Measurements from ENCODE around the gene RUNX2. TPM values are rescaled to one million over a fixed set of nuclear protein-coding genes. Genes with fewer than 3 reads are reported as not detected.
"Not testable (repeated sequence)": the region's sequence is repeated elsewhere in the genome, so short reads cannot be mapped to it uniquely, and the experiment has no call there.

The RUNX2 gene
- total RNA-seq, 3 donors from 2014 or later, result 26.5 to 37.0 (median 31.0) TPM

DNA sequence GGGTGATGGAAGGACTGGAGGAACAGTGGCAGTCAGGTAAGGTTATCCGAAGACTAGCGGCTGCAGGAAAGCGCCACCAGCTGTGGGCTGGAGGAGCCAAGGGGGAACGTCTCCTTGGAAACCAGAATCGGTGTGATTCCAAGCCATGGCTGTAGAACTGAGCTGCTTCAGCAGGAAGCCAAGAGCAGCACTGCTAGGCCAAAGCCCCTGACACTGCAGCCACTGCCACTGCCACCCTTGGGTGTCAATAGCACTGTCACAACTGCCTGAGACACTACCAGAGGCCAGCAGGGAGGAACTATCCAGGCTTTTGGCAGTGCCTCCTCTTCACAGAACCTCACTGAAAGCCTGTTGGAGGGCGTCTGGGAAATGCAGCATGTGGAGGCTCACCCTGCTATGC is 339.2 kb downstream of the RUNX2 start:
- Mint-ChIP-seq H3K4me3 (no peak overlapping the region), H3K36me3 (ENCODE audit: insufficient read depth) (no peaks in the 10 kb centered on the region), H3K27me3 (ENCODE audit: low read depth) (peaks cover 20% of the 10 kb centered on the region), H3K4me1 (ENCODE audit: low read depth) (peaks cover 22% of the 10 kb centered on the region), H3K9me3 (no peaks in the 10 kb centered on the region)
- ATAC-seq (no peak), DNase-seq (no peak)

DNA sequence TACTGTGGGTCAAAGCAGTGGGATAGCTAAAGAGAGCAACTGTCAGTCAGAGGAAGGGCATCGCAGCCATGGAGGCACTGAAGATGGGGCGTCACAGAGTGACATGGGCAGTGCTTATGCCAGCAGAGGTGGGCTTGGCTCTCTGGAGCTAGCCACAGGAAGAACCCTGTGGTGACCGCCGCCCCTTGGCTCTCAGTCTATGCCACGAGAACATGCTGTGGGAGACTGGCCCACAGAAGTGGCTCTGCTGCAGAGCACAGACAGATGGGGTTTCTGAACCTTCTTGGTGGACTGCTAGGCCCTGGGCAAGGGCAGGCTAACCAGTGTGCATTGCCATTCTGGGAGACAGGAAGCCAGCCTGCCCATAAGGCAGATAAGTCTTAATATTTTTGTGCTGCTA is 339.6 kb downstream of the RUNX2 start:
- Mint-ChIP-seq H3K9me3 (no peaks in the 10 kb centered on the region), H3K4me3 (no peak overlapping the region), H3K27me3 (ENCODE audit: low read depth) (peaks cover 16% of the 10 kb centered on the region), H3K4me1 (ENCODE audit: low read depth) (peaks cover 21% of the 10 kb centered on the region), H3K36me3 (ENCODE audit: insufficient read depth) (no peaks in the 10 kb centered on the region)
- ATAC-seq, result no peak
- DNase-seq, result no peak

DNA sequence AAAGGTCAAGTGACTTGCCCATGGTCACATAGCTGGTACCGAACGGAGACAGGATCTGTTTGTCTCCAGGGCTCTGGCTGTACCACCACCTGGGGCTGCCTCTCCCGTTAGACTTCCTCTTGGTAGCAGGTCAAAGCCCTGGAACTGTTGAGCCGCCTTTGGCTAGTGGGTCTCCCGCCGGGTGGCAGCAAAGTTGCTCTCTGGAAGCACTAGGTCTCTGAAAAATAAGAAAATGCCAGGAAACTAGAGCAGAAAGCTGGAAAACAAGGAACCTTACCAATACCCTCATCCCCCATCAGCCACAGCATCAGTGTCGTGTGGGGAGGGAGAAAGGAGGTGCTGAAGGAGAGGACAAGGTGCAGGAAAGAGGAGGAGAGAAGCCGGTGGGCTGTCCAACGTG is 340.6 kb downstream of the RUNX2 start:
- Mint-ChIP-seq H3K27me3 (ENCODE audit: low read depth) (peaks cover 14% of the 10 kb centered on the region), H3K9me3 (no peaks in the 10 kb centered on the region), H3K36me3 (ENCODE audit: insufficient read depth) (no peaks in the 10 kb centered on the region), H3K4me1 (ENCODE audit: low read depth) (peaks cover 18% of the 10 kb centered on the region), H3K4me3 (no peak overlapping the region)
- no peak for ATAC-seq
- no peak for DNase-seq

DNA sequence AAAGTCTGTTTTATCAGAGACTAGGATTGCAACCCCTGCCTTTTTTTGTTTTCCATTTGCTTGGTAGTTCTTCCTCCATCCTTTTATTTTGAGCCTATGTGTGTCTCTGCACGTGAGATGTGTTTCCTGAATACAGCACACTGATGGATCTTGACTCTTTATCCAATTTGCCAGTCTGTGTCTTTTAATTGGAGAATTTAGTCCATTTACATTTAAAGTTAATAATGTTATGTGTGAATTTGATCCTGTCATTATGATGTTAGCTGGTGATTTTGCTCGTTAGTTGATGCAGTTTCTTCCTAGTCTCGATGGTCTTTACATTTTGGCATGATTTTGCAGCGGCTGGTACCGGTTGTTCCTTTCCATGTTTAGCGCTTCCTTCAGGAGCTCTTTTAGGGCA is 345.0 kb downstream of the RUNX2 start:
- H3K4me1 Mint-ChIP-seq (ENCODE audit: low read depth), result peaks cover 25% of the 10 kb centered on the region
- not testable (repeated sequence) for ATAC-seq; H3K27me3 Mint-ChIP-seq (ENCODE audit: low read depth); H3K4me3 Mint-ChIP-seq; H3K36me3 Mint-ChIP-seq (ENCODE audit: insufficient read depth); DNase-seq; H3K9me3 Mint-ChIP-seq

DNA sequence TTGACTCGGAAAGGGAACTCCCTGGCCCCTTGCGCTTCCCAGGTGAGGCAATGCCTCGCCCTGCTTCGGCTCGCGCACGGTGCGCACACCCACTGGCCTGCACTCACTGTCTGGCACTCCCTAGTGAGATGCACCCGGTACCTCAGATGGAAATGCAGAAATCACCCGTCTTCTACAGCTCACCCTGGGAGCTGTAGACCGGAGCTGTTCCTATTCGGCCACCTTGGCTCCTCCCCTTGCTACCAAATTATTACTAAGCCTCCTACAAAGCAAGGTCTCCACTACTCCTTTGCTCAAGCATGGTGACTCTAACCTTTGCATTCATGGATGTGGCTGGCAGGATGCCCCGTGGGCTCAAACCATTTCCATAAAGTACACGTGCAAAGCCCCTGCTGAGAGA is 347.0 kb downstream of the RUNX2 start:
- not testable (repeated sequence) for H3K36me3 Mint-ChIP-seq (ENCODE audit: insufficient read depth); DNase-seq; H3K27me3 Mint-ChIP-seq (ENCODE audit: low read depth); H3K9me3 Mint-ChIP-seq; ATAC-seq; H3K4me3 Mint-ChIP-seq
- H3K4me1 Mint-ChIP-seq (ENCODE audit: low read depth), result peaks cover 33% of the 10 kb centered on the region

DNA sequence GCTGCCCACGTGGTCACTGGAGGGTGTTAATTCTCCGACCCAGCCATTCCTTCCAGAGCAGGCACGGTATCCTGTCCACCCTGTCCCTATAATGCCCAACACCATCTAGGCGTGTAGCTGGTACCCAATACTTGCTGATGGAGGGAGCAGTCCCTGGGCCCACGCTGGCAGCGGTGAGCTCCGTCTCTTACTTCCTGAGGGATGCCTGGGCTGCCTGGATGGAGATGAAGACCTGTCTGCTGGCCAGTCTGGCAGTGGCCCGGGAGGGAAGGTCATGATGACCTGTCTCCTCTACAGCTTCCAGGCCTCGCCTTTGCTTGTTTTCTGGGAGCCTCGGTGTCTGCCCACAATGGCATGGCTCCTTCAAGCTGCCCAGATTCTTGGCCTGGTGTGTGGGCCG is 347.5 kb downstream of the RUNX2 start:
- Mint-ChIP-seq H3K9me3 (no peaks in the 10 kb centered on the region), H3K4me1 (ENCODE audit: low read depth) (peaks cover 33% of the 10 kb centered on the region), H3K4me3 (no peak overlapping the region), H3K36me3 (ENCODE audit: insufficient read depth) (no peaks in the 10 kb centered on the region), H3K27me3 (ENCODE audit: low read depth) (no peaks in the 10 kb centered on the region)
- no peak for DNase-seq
- ATAC-seq, result no peak

DNA sequence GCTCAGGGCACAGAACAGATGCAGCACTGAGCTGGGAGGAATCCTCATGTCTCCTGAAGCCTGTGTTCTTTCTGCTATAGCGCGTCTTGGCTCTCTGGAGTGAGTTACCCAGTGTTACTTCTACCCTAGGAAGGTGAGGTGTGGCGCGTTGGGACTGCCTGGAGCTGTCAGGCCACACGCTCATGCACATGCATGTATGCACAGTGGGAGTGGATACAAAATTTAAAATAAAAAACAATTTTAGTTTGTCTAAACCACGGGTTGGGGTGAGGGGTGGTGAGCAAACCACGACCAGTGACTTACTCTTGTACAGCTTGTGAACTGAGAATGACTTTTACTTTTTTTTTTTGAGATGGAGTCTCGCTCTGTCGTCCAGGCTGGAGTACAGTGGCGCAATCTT is 348.2 kb downstream of the RUNX2 start:
- H3K27me3 Mint-ChIP-seq (ENCODE audit: low read depth), result no peaks in the 10 kb centered on the region
- no peak overlapping the region for H3K4me3 Mint-ChIP-seq
- no peaks in the 10 kb centered on the region for H3K36me3 Mint-ChIP-seq (ENCODE audit: insufficient read depth)
- H3K4me1 Mint-ChIP-seq (ENCODE audit: low read depth), result peaks cover 33% of the 10 kb centered on the region
- no peak for DNase-seq
- H3K9me3 Mint-ChIP-seq, result no peaks in the 10 kb centered on the region
- ATAC-seq, result peak in 1 of 2 donors; percentile 24

DNA sequence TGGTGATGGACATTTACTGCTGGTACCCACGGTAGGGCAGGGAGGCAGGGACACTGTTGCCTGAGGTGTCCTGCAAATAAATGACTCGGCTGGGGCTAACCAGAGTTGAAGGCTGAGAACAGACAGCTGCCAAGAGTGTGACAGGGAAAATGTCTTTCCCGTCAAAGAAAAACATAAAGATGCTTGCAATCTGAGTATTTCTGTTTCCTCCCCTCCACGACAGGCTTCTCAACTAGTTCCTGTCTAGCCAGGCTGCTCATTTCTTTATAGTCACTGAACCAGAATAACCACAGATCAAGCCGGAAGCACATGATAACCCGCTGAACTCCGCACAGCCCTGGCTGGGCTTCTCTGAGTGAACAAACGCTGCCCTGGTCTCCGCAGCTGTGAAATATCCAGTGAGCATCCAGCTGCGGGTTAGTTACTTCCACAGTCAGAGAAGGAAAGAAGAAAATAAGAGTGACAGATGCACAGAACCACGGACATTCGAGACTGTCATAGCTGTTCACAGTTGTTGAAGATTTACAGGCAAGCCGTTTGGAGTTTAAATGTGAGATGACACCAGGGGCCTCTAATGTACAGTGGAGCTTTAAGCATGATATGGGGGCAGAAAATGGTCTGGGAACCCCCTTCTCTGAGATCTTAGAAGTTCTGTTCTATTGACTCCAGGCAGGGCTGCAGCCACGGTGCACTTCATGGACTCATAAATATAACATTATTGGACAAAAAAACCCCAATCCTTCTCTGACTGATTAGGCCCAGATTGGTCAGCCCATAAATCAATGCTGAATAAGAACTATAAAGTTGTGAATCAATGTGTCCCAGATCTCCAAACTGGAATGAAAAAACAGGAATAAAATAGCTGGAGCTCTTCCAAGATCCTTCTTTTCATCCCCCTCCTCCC is 349.5 kb downstream of the RUNX2 start:
- ATAC-seq (peak; percentile 84 to 86), DNase-seq (no peak)
- Mint-ChIP-seq H3K4me1 (ENCODE audit: low read depth) (peaks cover 40% of the 10 kb centered on the region), H3K36me3 (ENCODE audit: insufficient read depth) (no peaks in the 10 kb centered on the region), H3K27me3 (ENCODE audit: low read depth) (no peaks in the 10 kb centered on the region), H3K4me3 (peak overlapping the region; percentile 58), H3K9me3 (peaks cover 8% of the 10 kb centered on the region)

DNA sequence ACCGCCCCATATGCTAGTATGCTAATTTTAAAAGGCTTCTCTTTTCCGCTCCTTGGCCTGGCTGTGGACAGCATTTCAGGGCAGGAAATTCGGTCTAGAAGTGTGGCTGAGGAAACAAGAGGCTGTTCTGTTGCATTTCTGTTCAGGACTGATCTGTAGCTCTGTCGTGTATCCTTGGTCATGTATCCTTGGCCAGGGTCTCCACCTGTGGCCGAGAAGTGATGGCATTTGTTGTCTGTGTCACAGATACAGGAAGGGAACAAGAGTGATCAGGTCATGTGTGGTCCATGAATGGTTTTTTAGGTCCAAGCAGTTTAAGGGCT is 350.1 kb downstream of the RUNX2 start:
- Mint-ChIP-seq H3K27me3 (ENCODE audit: low read depth) (no peaks in the 10 kb centered on the region), H3K9me3 (peaks cover 8% of the 10 kb centered on the region), H3K4me3 (no peak overlapping the region), H3K4me1 (ENCODE audit: low read depth) (peaks cover 40% of the 10 kb centered on the region), H3K36me3 (ENCODE audit: insufficient read depth) (no peaks in the 10 kb centered on the region)
- ATAC-seq (no peak), DNase-seq (no peak)

DNA sequence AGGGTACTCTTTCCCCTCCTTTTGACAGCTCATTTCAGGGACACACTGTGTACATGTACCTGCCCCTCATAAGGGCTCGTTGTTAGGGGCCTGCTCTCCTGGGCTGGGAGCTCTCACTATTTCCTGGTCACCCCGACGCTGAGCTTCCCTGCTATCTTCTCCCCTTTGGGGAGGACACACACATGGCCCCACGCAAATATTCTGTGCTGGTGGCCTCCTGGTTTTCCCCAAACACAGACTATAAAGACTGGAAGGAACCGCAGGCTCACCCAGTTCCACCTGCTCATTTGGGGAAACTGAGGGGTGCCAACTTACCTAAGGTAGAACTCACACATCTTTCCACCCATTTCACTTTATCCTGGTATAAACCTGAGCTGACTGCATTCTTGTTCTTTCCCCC is 351.0 kb downstream of the RUNX2 start:
- no peak overlapping the region for H3K4me3 Mint-ChIP-seq
- H3K4me1 Mint-ChIP-seq (ENCODE audit: low read depth), result peaks cover 40% of the 10 kb centered on the region
- peaks cover 8% of the 10 kb centered on the region for H3K9me3 Mint-ChIP-seq
- no peak for ATAC-seq
- no peak for DNase-seq
- no peaks in the 10 kb centered on the region for H3K36me3 Mint-ChIP-seq (ENCODE audit: insufficient read depth)
- no peaks in the 10 kb centered on the region for H3K27me3 Mint-ChIP-seq (ENCODE audit: low read depth)

DNA sequence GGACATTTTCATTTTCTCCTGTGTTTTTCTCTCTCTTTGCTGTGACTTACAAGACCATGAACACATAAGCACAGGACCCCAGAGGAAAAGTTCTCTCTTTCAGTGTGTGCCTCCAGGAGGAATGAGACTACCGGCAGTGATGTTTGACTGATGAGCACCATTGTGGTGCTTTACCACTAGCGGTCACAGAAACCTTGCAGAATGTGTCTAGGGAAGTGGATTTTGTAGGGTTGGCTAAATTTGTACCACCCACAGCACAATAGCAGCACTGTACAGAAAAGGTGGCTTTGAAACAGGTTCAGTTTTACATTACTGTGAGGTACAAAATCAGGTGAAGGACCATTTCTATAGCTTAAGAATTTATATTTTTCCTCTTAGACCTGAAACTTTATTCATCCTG is 351.5 kb downstream of the RUNX2 start:
- H3K4me1 Mint-ChIP-seq (ENCODE audit: low read depth), result peaks cover 40% of the 10 kb centered on the region
- no peaks in the 10 kb centered on the region for H3K27me3 Mint-ChIP-seq (ENCODE audit: low read depth)
- DNase-seq, result no peak
- ATAC-seq, result no peak
- no peak overlapping the region for H3K4me3 Mint-ChIP-seq
- peaks cover 8% of the 10 kb centered on the region for H3K9me3 Mint-ChIP-seq
- H3K36me3 Mint-ChIP-seq (ENCODE audit: insufficient read depth), result no peaks in the 10 kb centered on the region

DNA sequence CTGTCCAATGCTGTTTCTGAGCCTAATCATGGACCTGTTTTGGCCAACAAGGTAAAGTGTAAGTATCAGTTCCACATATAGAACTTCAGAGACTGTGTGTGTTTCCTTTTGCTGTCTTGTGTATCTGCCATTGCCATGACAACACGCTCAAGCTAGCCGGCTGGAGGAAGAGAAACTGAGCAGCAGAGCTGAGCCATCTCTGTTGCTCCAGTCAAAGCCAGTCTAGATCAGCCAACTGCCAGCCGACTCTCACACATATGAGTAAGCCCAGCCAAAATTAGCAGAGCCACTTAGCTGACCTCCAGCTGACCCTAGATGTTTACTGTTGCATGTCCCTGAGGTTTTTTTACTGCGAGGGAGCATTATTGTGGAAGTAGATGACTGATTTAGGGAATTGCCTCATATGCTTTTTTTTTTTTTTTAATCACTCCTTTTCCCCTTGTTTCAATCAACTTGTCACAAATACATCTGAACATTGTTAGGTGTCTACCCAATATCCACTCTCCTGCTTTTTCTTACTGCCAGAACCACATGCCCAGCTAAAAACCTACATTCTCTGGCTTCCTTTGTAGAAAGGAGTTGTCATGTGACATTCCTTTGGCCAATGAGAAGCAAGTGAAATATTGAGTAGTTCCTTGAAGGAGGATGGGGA is 353.9 kb downstream of the RUNX2 start:
- H3K4me3 Mint-ChIP-seq, result peak overlapping the region; percentile 25
- peak; percentile 68 to 69 for ATAC-seq

DNA sequence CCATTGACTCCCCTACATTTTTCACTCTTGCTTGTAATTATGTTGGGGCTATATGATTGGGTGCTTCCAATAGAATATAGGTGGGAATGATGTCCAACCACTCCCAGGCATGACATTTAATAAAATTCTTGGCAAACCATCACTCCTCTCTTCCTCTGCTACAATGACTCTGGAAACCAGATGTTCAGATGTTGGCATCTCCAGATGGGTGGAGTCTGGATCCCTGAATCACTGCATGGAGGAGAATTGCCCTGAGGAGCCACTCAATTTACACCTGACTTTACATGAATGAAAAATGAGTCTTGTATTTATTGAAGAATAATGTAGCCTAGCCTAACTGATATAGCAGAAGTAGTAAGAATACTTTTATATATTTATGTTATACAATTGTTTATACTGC is 356.3 kb downstream of the RUNX2 start:
- no peaks in the 10 kb centered on the region for H3K27me3 Mint-ChIP-seq (ENCODE audit: low read depth)
- peaks cover 8% of the 10 kb centered on the region for H3K4me1 Mint-ChIP-seq (ENCODE audit: low read depth)

More for the DNA sequence above, 353.9 kb downstream of the RUNX2 start:
- Mint-ChIP-seq H3K36me3 (ENCODE audit: insufficient read depth) (no peaks in the 10 kb centered on the region), H3K27me3 (ENCODE audit: low read depth) (no peaks in the 10 kb centered on the region), H3K9me3 (peaks cover 8% of the 10 kb centered on the region), H3K4me1 (ENCODE audit: low read depth) (peaks cover 27% of the 10 kb centered on the region)
- no peak for DNase-seq

DNA sequence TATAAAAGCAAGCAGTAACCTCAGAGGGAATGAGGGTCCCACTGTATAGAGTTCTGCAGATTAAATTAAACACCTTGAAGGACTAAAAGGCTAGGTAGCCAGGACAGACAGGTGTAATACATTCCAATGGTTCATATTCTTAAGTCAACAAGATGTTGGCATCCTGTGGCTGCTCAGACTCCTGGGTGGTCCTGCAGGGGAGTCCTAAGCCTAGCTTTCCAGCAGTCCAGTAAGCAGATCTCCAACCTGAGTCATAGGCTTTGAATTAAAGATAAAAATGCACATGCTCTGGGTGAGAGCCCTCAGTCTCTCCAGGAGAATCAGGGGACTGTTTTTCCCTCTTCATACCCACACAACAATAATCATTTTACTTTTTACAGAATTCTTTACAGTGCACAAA is 356.9 kb downstream of the RUNX2 start:
- H3K36me3 Mint-ChIP-seq (ENCODE audit: insufficient read depth), result no peaks in the 10 kb centered on the region

More for the DNA sequence above, 356.3 kb downstream of the RUNX2 start:
- DNase-seq (no peak), ATAC-seq (no peak)
- Mint-ChIP-seq H3K4me3 (no peak overlapping the region), H3K9me3 (peaks cover 8% of the 10 kb centered on the region), H3K36me3 (ENCODE audit: insufficient read depth) (no peaks in the 10 kb centered on the region)

More for the DNA sequence above, 356.9 kb downstream of the RUNX2 start:
- no peak overlapping the region for H3K4me3 Mint-ChIP-seq
- H3K4me1 Mint-ChIP-seq (ENCODE audit: low read depth), result peaks cover 7% of the 10 kb centered on the region
- ATAC-seq, result no peak
- no peaks in the 10 kb centered on the region for H3K27me3 Mint-ChIP-seq (ENCODE audit: low read depth)
- H3K9me3 Mint-ChIP-seq, result peaks cover 8% of the 10 kb centered on the region
- no peak for DNase-seq

Measured in activated T-cell treated with anti-CD3 and anti-CD28 coated beads, Interleukin-2, amount 50 U/mL, for 4 hours (primary cell).